NCI-H1092 (cell line): ENCODE measurements around the gene ST7.

ENCODE experiments used
- DNase-seq: peaks from one replicate; lab custom pipeline; 2025; lab: John Stamatoyannopoulos, UW

The ST7 gene

GRCh38 chr7:117067340-117067739 lies 114.0 kb downstream of the ST7 start:
- DNase-seq, result no peak

GRCh38 chr7:117068511-117069145 lies 115.3 kb downstream of the ST7 start:
- DNase-seq, result peak; percentile 83

- peak; percentile 34 for DNase-seq
Observed at GRCh38 chr7:117069379-117069778, 116.1 kb downstream of the ST7 start.

- peak; percentile 85 for DNase-seq
Observed at GRCh38 chr7:117071551-117071950, 118.2 kb downstream of the ST7 start.

- peak; percentile 96 for DNase-seq
Observed at GRCh38 chr7:117072620-117073118, 119.4 kb downstream of the ST7 start.

GRCh38 chr7:117074378-117074777 lies 121.1 kb downstream of the ST7 start:
- no peak for DNase-seq

GRCh38 chr7:117075934-117076333 lies 122.6 kb downstream of the ST7 start:
- DNase-seq, result no peak

- no peak for DNase-seq
Observed at GRCh38 chr7:117076426-117076943, 123.2 kb downstream of the ST7 start.

GRCh38 chr7:117077658-117078057 lies 124.4 kb downstream of the ST7 start:
- no peak for DNase-seq

GRCh38 chr7:117082647-117083046 lies 129.3 kb downstream of the ST7 start:
- DNase-seq, result no peak

- no peak for DNase-seq
Observed at GRCh38 chr7:117083648-117084047, 130.3 kb downstream of the ST7 start.

- DNase-seq, result no peak
Observed at GRCh38 chr7:117084286-117084685, 131.0 kb downstream of the ST7 start.

- DNase-seq, result no peak
Observed at GRCh38 chr7:117085275-117085674, 132.0 kb downstream of the ST7 start.

- DNase-seq, result no peak
Observed at GRCh38 chr7:117085769-117086463, 132.6 kb downstream of the ST7 start.

GRCh38 chr7:117086788-117087187 lies 133.5 kb downstream of the ST7 start:
- no peak for DNase-seq

- no peak for DNase-seq
Observed at GRCh38 chr7:117087639-117088396, 134.5 kb downstream of the ST7 start.

GRCh38 chr7:117088623-117089194 lies 135.4 kb downstream of the ST7 start:
- no peak for DNase-seq

GRCh38 chr7:117090791-117091190 lies 137.5 kb downstream of the ST7 start:
- DNase-seq, result no peak

GRCh38 chr7:117091721-117092120 lies 138.4 kb downstream of the ST7 start:
- no peak for DNase-seq

GRCh38 chr7:117092785-117093184 lies 139.5 kb downstream of the ST7 start:
- no peak for DNase-seq

- no peak for DNase-seq
Observed at GRCh38 chr7:117094457-117094856, 141.2 kb downstream of the ST7 start.

GRCh38 chr7:117095055-117095454 lies 141.8 kb downstream of the ST7 start:
- no peak for DNase-seq
